AG04450 (cell line): Measurements from ENCODE around the gene PPP2R1A. TPM values are rescaled to one million over a fixed set of nuclear protein-coding genes. Genes with fewer than 3 reads are reported as not detected.

Source experiments
- CTCF ChIA-PET: fragments of 300-600, 350-600 bp; formaldehyde crosslinking; extraction: SDS; loops from one replicate; lab custom pipeline; 2022; ENCODE audit warnings: antibody characterized with exemption, inconsistent platforms; lab: Charles Lee
- POLR2A ChIA-PET: fragments of 350-600 bp; formaldehyde crosslinking; extraction: SDS; loops from one replicate; lab custom pipeline; 2021; ENCODE audit warnings: antibody characterized with exemption, inconsistent platforms; lab: Yijun Ruan, JAX
- DNase-seq: peaks from one replicate; pipeline ENCODE4 v3.0.0-alpha.2; 2011; ENCODE audit warnings: low read depth, low spot score
- H3K27ac ChIP-seq: one replicate; pipeline ENCODE4 v1.5.1; 2012; ENCODE audit warnings: low read depth, low read length, control low read depth
- H3K27me3 ChIP-seq: one replicate; pipeline ENCODE4 v1.6.0; 2012; ENCODE audit warnings: low read length; ENCODE audit not compliant: control insufficient read depth, insufficient read depth
- H3K4me3 ChIP-seq: 2 replicates; pipeline ENCODE4 v1.5.1; 2011; ENCODE audit warnings: mild to moderate bottlenecking, low read depth, low read length, control low read depth
- H3K9me3 ChIP-seq: 2 replicates; pipeline ENCODE4 v1.5.1; 2012; ENCODE audit warnings: low read length; ENCODE audit not compliant: control insufficient read depth, insufficient read depth
- polyA plus RNA-seq: library from polyadenylated mRNA; depleted of rRNA; stranded (reverse); fragments of >200 nt; gene quantifications from 2 replicates; pipeline ENCODE4 v1.2.3, GENCODE V29; 2011
- TF ChIP-seq, protein P1 (sequence below): IDR thresholded peaks from 2 replicates; pipeline ENCODE4 v1.5.1; 2011; ENCODE audit warnings: low read depth, low read length, control low read depth, inconsistent platforms

Gene PPP2R1A
- polyA plus RNA-seq, 1 experiment, result 158 TPM

DNA sequence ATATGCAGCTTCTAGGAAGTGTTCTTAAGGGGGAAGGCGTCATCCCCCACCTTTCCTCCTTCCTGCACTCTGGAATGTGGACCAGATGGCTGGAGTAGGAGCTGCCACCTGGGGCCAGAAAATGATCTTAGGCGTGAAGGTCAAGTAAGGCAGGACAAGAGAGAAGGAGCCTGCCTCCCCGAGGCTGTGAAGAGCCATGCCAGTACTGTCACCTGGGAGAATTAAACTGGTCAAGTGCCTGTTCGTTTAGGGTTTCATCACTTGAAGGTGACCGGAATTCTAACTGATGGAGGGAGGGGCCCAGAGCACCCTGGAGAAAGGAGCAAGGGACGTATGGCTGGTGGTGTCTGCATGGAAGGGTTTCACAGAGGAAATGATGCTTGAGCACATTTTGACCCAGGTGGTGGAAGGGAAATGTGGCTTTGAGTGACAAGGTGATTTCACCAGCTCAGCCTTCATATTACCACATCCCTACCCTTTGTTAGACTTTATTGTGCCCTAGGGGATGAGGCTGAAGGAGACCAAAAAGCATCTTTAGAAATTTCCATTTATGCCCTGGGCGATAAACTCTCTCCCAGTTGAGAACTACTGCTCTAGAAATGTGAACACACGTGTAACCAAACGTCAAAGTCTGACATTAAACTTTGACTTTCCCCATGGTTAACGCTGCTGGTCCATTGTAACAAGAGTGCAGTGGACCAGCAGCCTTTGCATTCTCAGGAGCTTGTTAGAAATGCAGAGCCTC, 37.5 kb downstream of the PPP2R1A start:
- ChIA-PET CTCF (interaction anchor here (0.6 to 1.5 kb wide), 2 partner anchors 10 to 1803 kb away, joined by 4 to 9 read pairs; no protein-coding TSS in a partner anchor), POLR2A (interaction anchor here (1.0 kb wide), 1 partner anchor 133 kb away, joined by 3 read pairs; no protein-coding TSS in a partner anchor)
- DNase-seq, result no peak
- no peaks in the 10 kb centered on the region for H3K27me3 ChIP-seq
- H3K4me3 ChIP-seq, result no peak overlapping the region
- TF ChIP-seq, protein P1, sequence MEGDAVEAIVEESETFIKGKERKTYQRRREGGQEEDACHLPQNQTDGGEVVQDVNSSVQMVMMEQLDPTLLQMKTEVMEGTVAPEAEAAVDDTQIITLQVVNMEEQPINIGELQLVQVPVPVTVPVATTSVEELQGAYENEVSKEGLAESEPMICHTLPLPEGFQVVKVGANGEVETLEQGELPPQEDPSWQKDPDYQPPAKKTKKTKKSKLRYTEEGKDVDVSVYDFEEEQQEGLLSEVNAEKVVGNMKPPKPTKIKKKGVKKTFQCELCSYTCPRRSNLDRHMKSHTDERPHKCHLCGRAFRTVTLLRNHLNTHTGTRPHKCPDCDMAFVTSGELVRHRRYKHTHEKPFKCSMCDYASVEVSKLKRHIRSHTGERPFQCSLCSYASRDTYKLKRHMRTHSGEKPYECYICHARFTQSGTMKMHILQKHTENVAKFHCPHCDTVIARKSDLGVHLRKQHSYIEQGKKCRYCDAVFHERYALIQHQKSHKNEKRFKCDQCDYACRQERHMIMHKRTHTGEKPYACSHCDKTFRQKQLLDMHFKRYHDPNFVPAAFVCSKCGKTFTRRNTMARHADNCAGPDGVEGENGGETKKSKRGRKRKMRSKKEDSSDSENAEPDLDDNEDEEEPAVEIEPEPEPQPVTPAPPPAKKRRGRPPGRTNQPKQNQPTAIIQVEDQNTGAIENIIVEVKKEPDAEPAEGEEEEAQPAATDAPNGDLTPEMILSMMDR, result no peak
- peak overlapping the region; percentile 12 for H3K27ac ChIP-seq
- no peaks in the 10 kb centered on the region for H3K9me3 ChIP-seq

DNA sequence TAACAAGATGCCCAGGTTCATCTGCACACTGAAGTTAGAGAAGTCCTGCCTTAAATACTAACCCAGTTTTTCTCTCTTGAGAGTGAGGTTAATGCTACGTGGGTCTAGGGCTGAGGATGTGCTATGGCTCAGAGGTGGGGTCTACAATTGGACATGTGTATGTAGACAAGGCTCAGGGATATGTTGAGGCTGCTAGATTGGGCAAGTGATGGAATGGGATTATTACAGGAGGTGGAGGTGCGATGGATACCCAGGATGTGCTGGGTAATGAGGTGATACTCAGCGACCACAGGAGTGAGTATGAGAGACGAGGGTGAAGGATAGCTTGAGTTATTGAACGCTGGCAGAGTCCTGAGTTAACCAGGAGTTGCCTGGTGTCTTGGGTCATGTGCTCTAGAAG, 38.1 kb downstream of the PPP2R1A start:
- H3K9me3 ChIP-seq, result no peaks in the 10 kb centered on the region
- TF ChIP-seq, protein P1, result no peak
- H3K27me3 ChIP-seq, result no peaks in the 10 kb centered on the region
- CTCF ChIA-PET, result interaction anchor here (1.8 kb wide), 1 partner anchor 9 kb away, joined by 6 read pairs; no protein-coding TSS in a partner anchor
- H3K27ac ChIP-seq, result no peak overlapping the region
- no peak for DNase-seq
- H3K4me3 ChIP-seq, result no peak overlapping the region
- POLR2A ChIA-PET, result interaction anchor here (1.0 kb wide), 1 partner anchor 133 kb away, joined by 3 read pairs; no protein-coding TSS in a partner anchor

DNA sequence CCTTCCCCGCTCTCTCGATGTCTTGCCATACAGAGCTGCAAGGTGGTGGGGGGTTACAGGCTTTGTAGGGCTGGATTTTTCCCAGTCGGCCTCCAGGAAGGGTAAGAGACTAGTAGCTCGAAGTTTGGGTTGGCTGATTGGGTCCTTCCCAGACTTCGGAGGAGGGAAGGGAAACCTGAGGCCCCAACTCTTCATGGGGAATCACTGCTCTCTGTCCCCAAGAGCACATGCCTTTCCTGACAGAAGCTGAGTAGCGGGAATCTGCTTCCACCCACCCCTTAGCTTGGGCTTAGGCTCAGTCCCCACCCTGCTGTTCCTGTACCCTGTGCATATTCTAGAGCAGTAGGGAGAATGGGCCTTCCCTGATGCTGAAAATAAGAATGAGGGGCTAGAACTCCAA, 39.7 kb downstream of the PPP2R1A start:
- no peak overlapping the region for H3K4me3 ChIP-seq
- TF ChIP-seq, protein P1, result no peak
- ChIA-PET CTCF (interaction anchor here (0.5 to 1.8 kb wide), 2 partner anchors 8 to 9 kb away, joined by 3 to 6 read pairs; no protein-coding TSS in a partner anchor), POLR2A (no interaction called here)
- H3K9me3 ChIP-seq, result no peaks in the 10 kb centered on the region
- no peak for DNase-seq
- H3K27ac ChIP-seq, result no peak overlapping the region
- no peaks in the 10 kb centered on the region for H3K27me3 ChIP-seq

DNA sequence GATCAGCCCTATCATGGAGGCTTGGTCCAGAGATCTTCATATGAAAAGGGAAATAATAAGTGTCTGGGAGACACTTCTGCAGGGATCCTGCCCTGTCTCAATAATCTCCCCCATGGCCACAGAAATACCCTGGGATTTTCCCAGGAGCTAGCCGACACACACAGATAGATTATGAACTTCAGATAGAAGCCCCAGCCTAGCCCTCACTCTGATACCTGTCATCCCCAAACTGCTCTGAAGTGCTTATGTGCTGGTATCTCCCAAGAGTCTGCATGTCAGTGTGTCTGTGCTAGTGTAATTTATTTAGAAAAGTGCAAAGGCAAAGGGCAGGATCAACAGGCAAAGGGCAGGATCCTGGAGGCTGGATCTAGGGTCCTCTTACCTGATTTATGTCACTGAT, 40.8 kb downstream of the PPP2R1A start:
- Histone ChIP-seq H3K4me3 (no peak overlapping the region), H3K9me3 (no peaks in the 10 kb centered on the region), H3K27me3 (no peaks in the 10 kb centered on the region), H3K27ac (no peak overlapping the region)
- TF ChIP-seq, protein P1, result no peak
- ChIA-PET CTCF (no interaction called here), POLR2A (no interaction called here)
- DNase-seq, result no peak

DNA sequence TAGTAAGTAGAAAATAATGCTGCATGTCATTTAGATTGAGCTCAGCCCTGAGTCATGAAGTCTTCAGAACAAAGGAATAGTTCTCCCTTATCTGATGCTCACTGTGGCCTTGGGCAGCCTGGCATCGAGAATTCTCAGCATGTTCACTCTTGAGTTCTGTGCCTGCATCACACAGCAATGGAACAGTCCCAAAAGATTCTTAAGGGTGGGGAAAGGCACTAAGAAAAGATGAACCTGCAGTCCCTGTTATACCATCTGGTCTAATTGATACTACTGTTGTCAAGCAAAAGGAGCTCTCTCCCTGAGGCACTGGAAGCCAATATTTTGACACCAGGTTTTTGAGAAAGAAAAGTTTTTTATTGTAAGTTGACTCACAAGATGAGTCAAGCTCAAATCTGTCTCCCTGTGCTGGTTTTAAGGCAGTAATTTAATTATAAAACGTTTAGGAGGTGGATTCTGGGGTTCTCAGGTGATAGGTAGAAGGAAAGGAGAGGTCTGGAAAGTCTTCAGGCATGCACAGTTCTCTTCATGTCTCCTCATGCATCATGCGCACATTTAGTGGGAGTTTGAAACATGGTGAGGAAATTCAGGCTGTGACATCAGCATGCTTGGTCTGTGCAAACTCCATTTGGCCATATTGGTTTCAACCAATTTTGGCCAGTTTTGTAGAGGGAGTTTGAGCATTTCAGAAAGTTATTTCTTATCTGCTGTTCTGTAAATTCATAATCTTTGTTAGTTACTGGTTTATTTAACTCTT, 41.5 kb downstream of the PPP2R1A start:
- TF ChIP-seq, protein P1, result no peak
- ChIA-PET CTCF (no interaction called here), POLR2A (interaction anchor here (0.6 kb wide), 1 partner anchor 43 kb away, joined by 3 read pairs; no protein-coding TSS in a partner anchor)
- no peak for DNase-seq
- H3K27me3 ChIP-seq, result no peaks in the 10 kb centered on the region
- H3K27ac ChIP-seq, result no peak overlapping the region
- H3K4me3 ChIP-seq, result no peak overlapping the region
- no peaks in the 10 kb centered on the region for H3K9me3 ChIP-seq
